Measurements from ENCODE around the gene FAM174C. TPM values are rescaled to one million over a fixed set of nuclear protein-coding genes. Genes with fewer than 3 reads are reported as not detected.
"Not testable (repeated sequence)": the region's sequence is repeated elsewhere in the genome, so short reads cannot be mapped to it uniquely, and the experiment has no call there.

The FAM174C gene
- total RNA-seq, 2 donors from 2014 or later, result 41.8 to 114 TPM

- DNase-seq, result peak; percentile 85
- Histone ChIP-seq H3K36me3 (no peaks in the 10 kb centered on the region), H3K4me3 (peak overlapping the region; percentile 10), H3K27ac (peak overlapping the region; percentile 97), H3K27me3 (no peaks in the 10 kb centered on the region), H3K9ac (ENCODE audit: low read depth in 2 of 2, low read length in 2 of 2) (peak overlapping the region; percentile 70), H3K9me3 (no peaks in the 10 kb centered on the region), H3K4me1 (peaks cover 34% of the 10 kb centered on the region)
- TF ChIP-seq, protein P1, sequence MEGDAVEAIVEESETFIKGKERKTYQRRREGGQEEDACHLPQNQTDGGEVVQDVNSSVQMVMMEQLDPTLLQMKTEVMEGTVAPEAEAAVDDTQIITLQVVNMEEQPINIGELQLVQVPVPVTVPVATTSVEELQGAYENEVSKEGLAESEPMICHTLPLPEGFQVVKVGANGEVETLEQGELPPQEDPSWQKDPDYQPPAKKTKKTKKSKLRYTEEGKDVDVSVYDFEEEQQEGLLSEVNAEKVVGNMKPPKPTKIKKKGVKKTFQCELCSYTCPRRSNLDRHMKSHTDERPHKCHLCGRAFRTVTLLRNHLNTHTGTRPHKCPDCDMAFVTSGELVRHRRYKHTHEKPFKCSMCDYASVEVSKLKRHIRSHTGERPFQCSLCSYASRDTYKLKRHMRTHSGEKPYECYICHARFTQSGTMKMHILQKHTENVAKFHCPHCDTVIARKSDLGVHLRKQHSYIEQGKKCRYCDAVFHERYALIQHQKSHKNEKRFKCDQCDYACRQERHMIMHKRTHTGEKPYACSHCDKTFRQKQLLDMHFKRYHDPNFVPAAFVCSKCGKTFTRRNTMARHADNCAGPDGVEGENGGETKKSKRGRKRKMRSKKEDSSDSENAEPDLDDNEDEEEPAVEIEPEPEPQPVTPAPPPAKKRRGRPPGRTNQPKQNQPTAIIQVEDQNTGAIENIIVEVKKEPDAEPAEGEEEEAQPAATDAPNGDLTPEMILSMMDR (IDR thresholded peaks at IDR 0.05), result no peak
- intact Hi-C loops (cut with DNase I), result loop anchor here (2.0 kb wide), 1 partner anchor 22 kb away; no protein-coding TSS in a partner anchor
These were observed 30.5 kb upstream of the FAM174C start for GRCh38 chr19:1244693-1245451.

GRCh38 chr19:1245494-1246264 is 29.7 kb upstream of the FAM174C start:
- Histone ChIP-seq H3K36me3 (no peaks in the 10 kb centered on the region), H3K9me3 (no peaks in the 10 kb centered on the region), H3K27me3 (no peaks in the 10 kb centered on the region), H3K4me3 (peak overlapping the region; percentile 10), H3K27ac (peak overlapping the region; percentile 97), H3K9ac (ENCODE audit: low read depth in 2 of 2, low read length in 2 of 2) (peak overlapping the region; percentile 64 to 70), H3K4me1 (peaks cover 34% of the 10 kb centered on the region)
- intact Hi-C loops (cut with DNase I), result loop anchor here (2.0 kb wide), 1 partner anchor 21 kb away; no protein-coding TSS in a partner anchor
- TF ChIP-seq, protein P1 (IDR thresholded peaks at IDR 0.05), result no peak
- peak; percentile 78 for DNase-seq

DNA sequence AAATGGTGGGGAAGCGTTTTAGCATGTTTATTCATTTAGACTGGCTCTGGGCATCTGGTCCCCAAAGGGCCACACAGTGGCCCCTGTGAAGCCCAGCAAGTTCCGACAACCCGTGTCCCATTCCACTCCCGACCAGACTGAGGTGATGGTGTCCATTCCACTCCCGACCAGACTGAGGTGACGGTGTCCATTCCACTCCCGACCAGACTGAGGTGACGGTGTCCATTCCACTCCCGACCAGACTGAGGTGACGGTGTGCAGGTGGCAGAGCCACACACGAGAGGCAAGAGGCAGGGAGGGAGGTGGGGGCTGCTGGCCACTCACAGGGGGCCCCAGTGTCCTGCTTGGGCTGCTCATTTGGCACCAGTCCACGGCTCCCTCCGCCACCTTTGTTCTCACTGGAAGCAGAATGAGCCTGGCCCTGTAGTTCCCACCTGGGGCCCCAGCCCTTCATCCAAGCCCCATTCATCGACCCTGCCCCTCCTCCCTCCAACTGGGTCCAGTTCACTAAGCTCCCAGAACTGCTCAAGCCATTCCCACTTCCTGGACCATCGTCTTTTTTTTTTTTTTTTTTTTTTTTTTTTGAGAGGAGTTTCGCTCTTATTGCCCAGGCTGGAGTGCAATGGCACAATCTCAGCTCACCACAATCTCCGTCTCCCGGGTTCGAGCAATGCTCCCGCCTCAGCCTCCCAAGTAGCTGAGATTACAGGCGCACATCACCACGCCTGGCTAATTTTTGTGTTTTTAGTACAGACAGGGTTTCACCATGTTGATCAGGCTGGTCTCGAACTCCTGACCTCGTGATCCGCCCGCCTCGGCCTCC is 28.9 kb upstream of the FAM174C start:
- intact Hi-C loops (cut with DNase I), result not testable (repeated sequence)
- peak overlapping the region in 1 of 2 donors; percentile 70 for H3K9ac ChIP-seq (ENCODE audit: low read depth in 2 of 2, low read length in 2 of 2)

DNA sequence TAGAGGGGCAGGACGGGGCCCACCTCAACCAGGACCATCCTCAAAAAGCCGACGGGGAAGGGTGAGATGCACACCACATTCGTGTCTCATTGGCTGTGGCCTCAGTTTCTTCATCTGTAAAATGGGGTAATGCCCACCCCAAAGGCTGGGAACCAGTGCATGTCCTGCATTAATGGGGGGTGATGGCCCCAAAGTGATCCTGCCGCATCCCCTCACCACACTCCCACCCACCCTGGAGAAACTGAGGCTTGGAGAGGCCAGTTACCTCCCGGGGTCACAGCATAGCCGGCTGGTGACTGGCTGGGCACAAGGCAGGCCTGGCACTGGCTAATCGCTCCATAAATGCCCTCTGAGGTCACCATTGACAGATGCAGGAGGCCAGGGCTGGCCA is 27.6 kb upstream of the FAM174C start:
- no peak for DNase-seq
- peak overlapping the region; percentile 66 for H3K4me3 ChIP-seq
- peak overlapping the region; percentile 97 for H3K27ac ChIP-seq
- H3K36me3 ChIP-seq, result no peaks in the 10 kb centered on the region
- TF ChIP-seq, protein P1 (IDR thresholded peaks at IDR 0.05), result no peak
- H3K9ac ChIP-seq (ENCODE audit: low read depth in 2 of 2, low read length in 2 of 2), result peak overlapping the region; percentile 79 to 97
- no peaks in the 10 kb centered on the region for H3K9me3 ChIP-seq
- intact Hi-C loops (cut with DNase I), result no loop called here
- no peaks in the 10 kb centered on the region for H3K27me3 ChIP-seq
- H3K4me1 ChIP-seq, result peaks cover 27% of the 10 kb centered on the region

More for the DNA sequence above, 28.9 kb upstream of the FAM174C start:
- not testable (repeated sequence) for H3K27me3 ChIP-seq, H3K4me3 ChIP-seq, H3K36me3 ChIP-seq, H3K9me3 ChIP-seq
- DNase-seq, result peak; percentile 49
- peaks cover 27% of the 10 kb centered on the region for H3K4me1 ChIP-seq
- peak overlapping the region; percentile 97 for H3K27ac ChIP-seq

DNA sequence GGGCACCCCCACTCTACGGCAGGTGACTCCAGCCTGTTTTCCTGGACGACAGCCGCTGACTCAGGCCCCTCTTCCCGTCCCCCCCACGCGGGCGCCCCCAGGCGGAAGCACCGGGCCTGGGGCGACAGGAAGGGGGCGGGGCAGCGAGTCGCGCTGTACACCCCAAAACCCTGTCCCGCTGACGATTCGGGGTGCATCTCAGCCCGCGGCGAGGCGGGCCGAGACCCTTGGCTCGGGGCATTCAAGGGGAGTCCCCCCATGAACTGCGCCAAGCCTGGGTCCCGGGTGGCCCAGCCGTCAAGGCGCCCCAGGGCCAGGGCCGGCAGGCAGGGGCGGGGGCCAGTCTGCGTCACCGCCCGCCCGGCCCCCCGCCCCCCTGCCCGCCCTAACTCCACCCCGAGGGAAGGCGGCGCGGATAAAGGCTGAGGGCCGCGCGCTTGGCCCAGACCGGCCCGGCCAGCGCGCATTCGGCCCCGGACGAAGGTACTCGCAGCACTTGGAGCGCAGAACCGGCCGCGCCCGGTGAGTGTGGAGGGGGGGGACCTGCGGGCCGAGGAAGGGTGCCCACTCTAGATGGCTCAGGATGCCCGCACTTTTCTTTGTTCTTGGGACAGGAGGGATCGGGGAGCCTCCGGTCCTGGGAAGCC is 27.1 kb upstream of the FAM174C start, which contains the start of gene MIDN:
MIDN (plus strand) TSS at position 445 of the 647 bp plus-strand sequence. CDS start 1,714 bp downstream, outside the sequence.
- TF ChIP-seq, protein P1 (IDR thresholded peaks at IDR 0.05), result peak; percentile 37
- H3K36me3 ChIP-seq, result no peaks in the 10 kb centered on the region
- peak within 1 kb of the TSS; percentile 85 for H3K4me3 ChIP-seq
- no peaks in the 10 kb centered on the region for H3K27me3 ChIP-seq
- peak within 1 kb of the TSS; percentile 81 to 97 for H3K9ac ChIP-seq (ENCODE audit: low read depth in 2 of 2, low read length in 2 of 2)
- peaks cover 27% of the 10 kb centered on the region for H3K4me1 ChIP-seq
- peak within 1 kb of the TSS; percentile 97 for H3K27ac ChIP-seq
- intact Hi-C loops (cut with DNase I), result no loop called here
- H3K9me3 ChIP-seq, result no peaks in the 10 kb centered on the region
- DNase-seq, result peak; percentile 83

Data from colonic mucosa (tissue), 4 donors.